MM.1S (cell line): ENCODE results near the gene PIGZ.

Experiments used
- CTCF ChIP-seq: fragments of 300-600 bp; sonication (generic); IDR thresholded peaks from 2 replicates; pipeline ENCODE4 v1.5.1; 2016; ENCODE audit warnings: antibody characterized with exemption, low read length, mixed read lengths
- EZH2 ChIP-seq: fragments of 300-600 bp; sonication (generic); optimal IDR thresholded peaks from 2 replicates; pipeline ENCODE3; 2017; ENCODE audit warnings: low read depth, mild to moderate bottlenecking, antibody characterized with exemption, low read length, mixed read lengths
- EZH2phosphoT487 ChIP-seq: fragments of 300-600 bp; sonication (generic); IDR thresholded peaks from 2 replicates; pipeline ENCODE4 v1.6.1; 2018; ENCODE audit warnings: antibody characterized with exemption, low read length

GRCh38 chr3:196931828-196932587, 36.6 kb downstream of the PIGZ start:
- TF ChIP-seq EZH2 (no peak), CTCF (no peak), EZH2phosphoT487 (no peak)
